Central memory CD8-positive, alpha-beta T cell (primary cell): ENCODE data around the gene TFDP1.

Experiments used
- ATAC-seq: fragments of 150-1000 bp; cut with Tn5 transposase; replicated peaks from 2 replicates; pipeline ENCODE4 v1.10.0; 2022; ENCODE audit warnings: mild to moderate bottlenecking, moderate FRiP score, moderate number of reproducible peaks; ENCODE audit not compliant: poor library complexity, severe bottlenecking; ENCODE audit errors: extremely low read depth
- DNase-seq, 2 donors: peaks; one replicate each; pipeline ENCODE4 v3.0.0; 2021; ENCODE audit warnings: low spot score in 2 of 2
- H3K27ac Mint-ChIP-seq: one replicate; pipeline ENCODE4 v1.8.0; 2022; ENCODE audit warnings: low read depth, mild to moderate bottlenecking, moderate library complexity, mixed read lengths
- H3K27me3 Mint-ChIP-seq: one replicate; pipeline ENCODE4 v1.8.0; 2022; ENCODE audit warnings: mixed read lengths
- H3K36me3 Mint-ChIP-seq: one replicate; pipeline ENCODE4 v1.8.0; 2022; ENCODE audit warnings: mild to moderate bottlenecking, moderate library complexity, mixed read lengths; ENCODE audit not compliant: insufficient read depth
- H3K4me1 Mint-ChIP-seq: one replicate; pipeline ENCODE4 v1.8.0; 2022; ENCODE audit warnings: mixed read lengths
- H3K4me3 Mint-ChIP-seq: one replicate; pipeline ENCODE4 v1.8.0; 2022; ENCODE audit warnings: mild to moderate bottlenecking, moderate library complexity, mixed read lengths
- H3K9me3 Mint-ChIP-seq: one replicate; pipeline ENCODE4 v1.8.0; 2022; ENCODE audit warnings: mixed read lengths

TFDP1 gene

GRCh38 chr13:113545455-113545930 lies 39.1 kb upstream of the TFDP1 start:
- Mint-ChIP-seq H3K4me1 (peaks cover 19% of the 10 kb centered on the region), H3K9me3 (no peaks in the 10 kb centered on the region), H3K36me3 (peaks cover 8% of the 10 kb centered on the region), H3K4me3 (no peak overlapping the region), H3K27me3 (no peaks in the 10 kb centered on the region), H3K27ac (peak overlapping the region; percentile 10)
- ATAC-seq (no peak), DNase-seq (no peak)

GRCh38 chr13:113545931-113546516 lies 38.5 kb upstream of the TFDP1 start:
- Mint-ChIP-seq H3K4me1 (peaks cover 19% of the 10 kb centered on the region), H3K36me3 (peaks cover 10% of the 10 kb centered on the region), H3K27me3 (no peaks in the 10 kb centered on the region), H3K4me3 (no peak overlapping the region), H3K9me3 (no peaks in the 10 kb centered on the region), H3K27ac (peak overlapping the region; percentile 10)
- DNase-seq (no peak), ATAC-seq (no peak)

- no peaks in the 10 kb centered on the region for H3K27me3 Mint-ChIP-seq
- H3K4me3 Mint-ChIP-seq = no peak overlapping the region
- ATAC-seq (no peak), DNase-seq (no peak)
- H3K36me3 Mint-ChIP-seq = peaks cover 12% of the 10 kb centered on the region
- peaks cover 19% of the 10 kb centered on the region for H3K4me1 Mint-ChIP-seq
- no peak overlapping the region for H3K27ac Mint-ChIP-seq
- no peaks in the 10 kb centered on the region for H3K9me3 Mint-ChIP-seq
Measured at GRCh38 chr13:113546571-113547237, 37.8 kb upstream of the TFDP1 start.

- H3K36me3 Mint-ChIP-seq = peaks cover 10% of the 10 kb centered on the region
- ATAC-seq (no peak), DNase-seq (no peak)
- H3K4me1 Mint-ChIP-seq = peaks cover 19% of the 10 kb centered on the region
- H3K27ac Mint-ChIP-seq = no peak overlapping the region
- H3K9me3 Mint-ChIP-seq = no peaks in the 10 kb centered on the region
- H3K4me3 Mint-ChIP-seq = no peak overlapping the region
- no peaks in the 10 kb centered on the region for H3K27me3 Mint-ChIP-seq
Measured at GRCh38 chr13:113547238-113547971, 37.1 kb upstream of the TFDP1 start.

GRCh38 chr13:113548171-113548641 lies 36.3 kb upstream of the TFDP1 start:
- DNase-seq (no peak), ATAC-seq (no peak)
- Mint-ChIP-seq H3K36me3 (peaks cover 12% of the 10 kb centered on the region), H3K27ac (no peak overlapping the region), H3K27me3 (no peaks in the 10 kb centered on the region), H3K4me1 (peaks cover 19% of the 10 kb centered on the region), H3K4me3 (no peak overlapping the region), H3K9me3 (no peaks in the 10 kb centered on the region)

- Mint-ChIP-seq H3K4me1 (peaks cover 12% of the 10 kb centered on the region), H3K27me3 (no peaks in the 10 kb centered on the region), H3K4me3 (no peak overlapping the region), H3K36me3 (peaks cover 12% of the 10 kb centered on the region), H3K27ac (no peak overlapping the region), H3K9me3 (no peaks in the 10 kb centered on the region)
- ATAC-seq = no peak
- DNase-seq = no peak
Measured at GRCh38 chr13:113548778-113549621, 35.6 kb upstream of the TFDP1 start.

- no peak for DNase-seq
- no peak overlapping the region for H3K27ac Mint-ChIP-seq
- H3K9me3 Mint-ChIP-seq = no peaks in the 10 kb centered on the region
- H3K27me3 Mint-ChIP-seq = no peaks in the 10 kb centered on the region
- peaks cover 13% of the 10 kb centered on the region for H3K36me3 Mint-ChIP-seq
- H3K4me1 Mint-ChIP-seq = peaks cover 12% of the 10 kb centered on the region
- no peak for ATAC-seq
- no peak overlapping the region for H3K4me3 Mint-ChIP-seq
Measured at GRCh38 chr13:113550453-113550852, 34.1 kb upstream of the TFDP1 start.

- H3K27me3 Mint-ChIP-seq = no peaks in the 10 kb centered on the region
- H3K4me1 Mint-ChIP-seq = peaks cover 3% of the 10 kb centered on the region
- no peak overlapping the region for H3K27ac Mint-ChIP-seq
- ATAC-seq (no peak), DNase-seq (no peak)
- H3K36me3 Mint-ChIP-seq = peaks cover 13% of the 10 kb centered on the region
- no peaks in the 10 kb centered on the region for H3K9me3 Mint-ChIP-seq
- no peak overlapping the region for H3K4me3 Mint-ChIP-seq
Measured at GRCh38 chr13:113551081-113552000, 33.2 kb upstream of the TFDP1 start.

GRCh38 chr13:113552079-113552478 lies 32.5 kb upstream of the TFDP1 start:
- Mint-ChIP-seq H3K4me1 (no peaks in the 10 kb centered on the region), H3K4me3 (no peak overlapping the region), H3K9me3 (no peaks in the 10 kb centered on the region), H3K36me3 (peaks cover 13% of the 10 kb centered on the region), H3K27ac (no peak overlapping the region), H3K27me3 (no peaks in the 10 kb centered on the region)
- DNase-seq (no peak), ATAC-seq (no peak)

GRCh38 chr13:113552786-113553434 lies 31.6 kb upstream of the TFDP1 start:
- no peak for ATAC-seq
- no peaks in the 10 kb centered on the region for H3K27me3 Mint-ChIP-seq
- DNase-seq = no peak
- no peaks in the 10 kb centered on the region for H3K9me3 Mint-ChIP-seq
- no peak overlapping the region for H3K4me3 Mint-ChIP-seq
- H3K27ac Mint-ChIP-seq = no peak overlapping the region
- H3K4me1 Mint-ChIP-seq = no peaks in the 10 kb centered on the region
- H3K36me3 Mint-ChIP-seq = peaks cover 13% of the 10 kb centered on the region
